Neutrophil (primary cell): ENCODE measurements around the gene INAVA.

Experiments
- H3K27ac ChIP-seq: fragments of 200-600 bp; sonication (generic); 2 replicates; pipeline ENCODE4 v1.5.1; 2016; ENCODE audit warnings: mild to moderate bottlenecking, moderate library complexity
- H3K27me3 ChIP-seq: fragments of 200-600 bp; sonication (generic); 2 replicates; pipeline ENCODE4 v1.6.0; 2016; ENCODE audit warnings: mild to moderate bottlenecking
- H3K36me3 ChIP-seq: fragments of 200-600 bp; sonication (generic); 2 replicates; pipeline ENCODE4 v1.5.1; 2017
- H3K4me1 ChIP-seq, 2 experiments: fragments of 200-600 bp in 1 of 2; sonication (generic) in 1 of 2; 1 replicate in 1 of 2; 2 replicates in 1 of 2; pipeline versions ENCODE4 v1.5.1 to v1.6.1; 2013 to 2016; ENCODE audit warnings: low read depth in 1 of 2, low read length in 1 of 2, mild to moderate bottlenecking in 1 of 2, moderate library complexity in 1 of 2; ENCODE audit not compliant: control insufficient read depth in 1 of 2, insufficient read depth in 1 of 2
- H3K4me3 ChIP-seq, 2 experiments: fragments of 200-600 bp in 1 of 2; sonication (generic) in 1 of 2; 1 replicate in 1 of 2; 2 replicates in 1 of 2; pipeline ENCODE4 v1.5.1; 2013 to 2016; ENCODE audit warnings: low read depth in 1 of 2, low read length in 1 of 2, mild to moderate bottlenecking in 1 of 2, moderate library complexity in 1 of 2
- H3K9me3 ChIP-seq: fragments of 200-600 bp; sonication (generic); 2 replicates; pipeline ENCODE4 v1.5.1; 2016
- CTCF ChIP-seq: fragments of 200-600 bp; sonication (generic); IDR thresholded peaks from 2 replicates; pipeline ENCODE4 v1.5.1; 2016; ENCODE audit warnings: antibody characterized with exemption

The INAVA gene

GRCh38 chr1:200890818-200891773, 3.6 kb upstream of the INAVA start:
- peak; percentile 24 for TF ChIP-seq CTCF
- Histone ChIP-seq H3K9me3 (no peaks in the 10 kb centered on the region), H3K36me3 (no peaks in the 10 kb centered on the region), H3K4me3 (peak overlapping the region; percentile 63 to 69), H3K4me1 (peaks cover 44 to 56% of the 10 kb centered on the region in 2 experiments), H3K27me3 (no peaks in the 10 kb centered on the region), H3K27ac (peak overlapping the region; percentile 27)

- H3K4me1 ChIP-seq, result peaks cover 44 to 62% of the 10 kb centered on the region in 2 experiments
- H3K36me3 ChIP-seq, result no peaks in the 10 kb centered on the region
- H3K9me3 ChIP-seq, result no peaks in the 10 kb centered on the region
- H3K27ac ChIP-seq, result no peak overlapping the region
- H3K27me3 ChIP-seq, result no peaks in the 10 kb centered on the region
- H3K4me3 ChIP-seq, result peak overlapping the region; percentile 63 to 69
- no peak for TF ChIP-seq CTCF
Observed at GRCh38 chr1:200891774-200892157, 2.9 kb upstream of the INAVA start.

GRCh38 chr1:200892546-200892945, 2.2 kb upstream of the INAVA start:
- no peak overlapping the region for H3K27ac ChIP-seq
- no peak for TF ChIP-seq CTCF
- H3K9me3 ChIP-seq, result no peaks in the 10 kb centered on the region
- no peaks in the 10 kb centered on the region for H3K27me3 ChIP-seq
- peaks cover 39 to 64% of the 10 kb centered on the region in 2 experiments for H3K4me1 ChIP-seq
- no peak overlapping the region for H3K4me3 ChIP-seq
- no peaks in the 10 kb centered on the region for H3K36me3 ChIP-seq

GRCh38 chr1:200892958-200893357, 1.7 kb upstream of the INAVA start:
- no peaks in the 10 kb centered on the region for H3K27me3 ChIP-seq
- TF ChIP-seq CTCF, result no peak
- no peak overlapping the region for H3K27ac ChIP-seq
- peaks cover 35 to 60% of the 10 kb centered on the region in 2 experiments for H3K4me1 ChIP-seq
- H3K4me3 ChIP-seq, result no peak overlapping the region
- H3K9me3 ChIP-seq, result no peaks in the 10 kb centered on the region
- no peaks in the 10 kb centered on the region for H3K36me3 ChIP-seq

GRCh38 chr1:200893411-200893901, 1.2 kb upstream of the INAVA start:
- Histone ChIP-seq H3K4me1 (peaks cover 33 to 58% of the 10 kb centered on the region in 2 experiments), H3K36me3 (no peaks in the 10 kb centered on the region), H3K27ac (no peak overlapping the region), H3K27me3 (no peaks in the 10 kb centered on the region), H3K9me3 (no peaks in the 10 kb centered on the region), H3K4me3 (no peak overlapping the region)
- TF ChIP-seq CTCF, result no peak
